Keratinocyte (primary cell): Measurements from ENCODE around the gene SORBS1. TPM values are rescaled to one million over a fixed set of nuclear protein-coding genes. Genes with fewer than 3 reads are reported as not detected.

Source experiments
- DNase-seq: peaks from one replicate; pipeline ENCODE4 v3.0.0-alpha.2; 2011; ENCODE audit warnings: low read depth, missing footprints, low spot score
- FAIRE-seq: peaks from 2 replicates; lab custom pipeline; 2011; peaks lifted over from hg19 to GRCh38; lab: Jason Lieb, UNC
- H2AFZ ChIP-seq: 2 replicates; pipeline ENCODE4 v1.6.0; 2012; ENCODE audit warnings: low read length, control low read depth, inconsistent platforms; ENCODE audit not compliant: control insufficient read depth
- H3K27ac ChIP-seq: 2 replicates; pipeline ENCODE4 v1.5.1; 2011; ENCODE audit warnings: low read length; ENCODE audit not compliant: control insufficient read depth, insufficient read depth
- H3K27me3 ChIP-seq: 3 replicates; pipeline ENCODE4 v1.6.0; 2011; ENCODE audit warnings: low read length; ENCODE audit not compliant: control insufficient read depth, insufficient read depth; ENCODE audit errors: extremely low read depth
- H3K36me3 ChIP-seq, 2 experiments: 2 replicates in 1 of 2; 3 replicates in 1 of 2; pipeline ENCODE4 v1.5.1; 2011; ENCODE audit warnings: low read length in 2 of 2, mild to moderate bottlenecking in 1 of 2; ENCODE audit not compliant: control insufficient read depth in 2 of 2, insufficient read depth in 2 of 2; ENCODE audit errors: extremely low read depth in 1 of 2
- H3K4me1 ChIP-seq: 3 replicates; pipeline ENCODE4 v1.5.1; 2011; ENCODE audit warnings: low read length; ENCODE audit not compliant: control insufficient read depth, insufficient read depth; ENCODE audit errors: extremely low read depth
- H3K4me2 ChIP-seq: 3 replicates; pipeline ENCODE4 v1.6.0; 2011; ENCODE audit warnings: low read depth, low read length; ENCODE audit not compliant: control insufficient read depth, insufficient read depth; ENCODE audit errors: extremely low read depth
- H3K4me3 ChIP-seq, 3 experiments: fragments of 200-600 bp in 1 of 3; sonication (generic) in 1 of 3; 2 replicates in 2 of 3; 3 replicates in 1 of 3; pipeline ENCODE4 v1.5.1; 2011 to 2016; ENCODE audit warnings: low read length in 3 of 3, mild to moderate bottlenecking in 3 of 3, control low read depth in 2 of 3, inconsistent platforms in 1 of 3, low read depth in 1 of 3, mixed read lengths in 1 of 3, mixed run types in 1 of 3, moderate library complexity in 1 of 3; ENCODE audit not compliant: control insufficient read depth in 2 of 3, insufficient read depth in 2 of 3; ENCODE audit errors: extremely low read depth in 1 of 3
- H3K79me2 ChIP-seq: 2 replicates; pipeline ENCODE4 v1.6.0; 2012; ENCODE audit warnings: low read length; ENCODE audit not compliant: control insufficient read depth, insufficient read depth
- H3K9ac ChIP-seq: 3 replicates; pipeline ENCODE4 v1.6.0; 2011; ENCODE audit warnings: low read length; ENCODE audit not compliant: control insufficient read depth, insufficient read depth; ENCODE audit errors: extremely low read depth
- H3K9me1 ChIP-seq: 3 replicates; pipeline ENCODE4 v1.6.0; 2011; ENCODE audit warnings: low read length; ENCODE audit not compliant: control insufficient read depth, insufficient read depth; ENCODE audit errors: extremely low read depth
- H3K9me3 ChIP-seq: 2 replicates; pipeline ENCODE4 v1.5.1; 2012; ENCODE audit warnings: low read depth, low read length; ENCODE audit not compliant: control insufficient read depth
- H4K20me1 ChIP-seq: 3 replicates; pipeline ENCODE4 v1.6.0; 2011; ENCODE audit warnings: low read length; ENCODE audit not compliant: control insufficient read depth, insufficient read depth; ENCODE audit errors: extremely low read depth
- EZH2 ChIP-seq: IDR thresholded peaks from one replicate; pipeline ENCODE4 v1.6.1; 2012; ENCODE audit warnings: inconsistent platforms, mild to moderate bottlenecking, low read length, moderate library complexity
- dilution Hi-C: fragments of 300-500 bp; cut with MboI; formaldehyde crosslinking; loops from one replicate; pipeline ENCODE4 v1.7.0; 2020; ENCODE audit warnings: low sequenced_read_pairs; ENCODE audit not compliant: extremely low pct_ligation_motif_present
- polyA plus RNA-seq, 5 experiments: library from polyadenylated mRNA; depleted of rRNA in 3 of 5; stranded (reverse) in 3 of 5; stranded (forward) in 1 of 5; unstranded in 1 of 5; fragments of >200 nt; gene quantifications; 1 replicate in 1 of 5; 2 replicates in 3 of 5; 3 replicates in 1 of 5; pipeline versions ENCODE4 v1.2.1 to v1.2.3, GENCODE V29; 2011 to 2012; ENCODE audit warnings: missing spikeins in 2 of 5, low read depth in 1 of 5, low replicate concordance in 1 of 5
- TF ChIP-seq, protein P1 (sequence below), 3 experiments: IDR thresholded peaks in 1 of 3; conservative IDR thresholded peaks in 1 of 3; optimal IDR thresholded peaks in 1 of 3; 2 replicates in 2 of 3; 3 replicates in 1 of 3; pipeline versions ENCODE3 to v1.5.1; 2011; ENCODE audit warnings: low read length in 3 of 3, mild to moderate bottlenecking in 3 of 3, moderate library complexity in 2 of 3, control low read depth in 1 of 3, inconsistent platforms in 1 of 3; ENCODE audit not compliant: insufficient read depth in 2 of 3; ENCODE audit errors: extremely low read depth in 1 of 3

Gene SORBS1
- polyA plus RNA-seq, 1 donor (not counting 4 experiments of a cell fraction or from before 2014, with no cell fraction given) = 0.42 TPM

- Histone ChIP-seq H3K36me3 (no peaks in the 10 kb centered on the region), H3K9me3 (no peaks in the 10 kb centered on the region), H3K4me3 (no peak overlapping the region), H3K27me3 (no peaks in the 10 kb centered on the region), H3K9me1 (no peaks in the 10 kb centered on the region), H3K4me2 (no peak overlapping the region), H3K79me2 (no peaks in the 10 kb centered on the region), H3K9ac (no peak overlapping the region), H4K20me1 (no peaks in the 10 kb centered on the region), H3K4me1 (no peaks in the 10 kb centered on the region), H2AFZ (no peak overlapping the region), H3K27ac (no peak overlapping the region)
- TF ChIP-seq, protein P1, sequence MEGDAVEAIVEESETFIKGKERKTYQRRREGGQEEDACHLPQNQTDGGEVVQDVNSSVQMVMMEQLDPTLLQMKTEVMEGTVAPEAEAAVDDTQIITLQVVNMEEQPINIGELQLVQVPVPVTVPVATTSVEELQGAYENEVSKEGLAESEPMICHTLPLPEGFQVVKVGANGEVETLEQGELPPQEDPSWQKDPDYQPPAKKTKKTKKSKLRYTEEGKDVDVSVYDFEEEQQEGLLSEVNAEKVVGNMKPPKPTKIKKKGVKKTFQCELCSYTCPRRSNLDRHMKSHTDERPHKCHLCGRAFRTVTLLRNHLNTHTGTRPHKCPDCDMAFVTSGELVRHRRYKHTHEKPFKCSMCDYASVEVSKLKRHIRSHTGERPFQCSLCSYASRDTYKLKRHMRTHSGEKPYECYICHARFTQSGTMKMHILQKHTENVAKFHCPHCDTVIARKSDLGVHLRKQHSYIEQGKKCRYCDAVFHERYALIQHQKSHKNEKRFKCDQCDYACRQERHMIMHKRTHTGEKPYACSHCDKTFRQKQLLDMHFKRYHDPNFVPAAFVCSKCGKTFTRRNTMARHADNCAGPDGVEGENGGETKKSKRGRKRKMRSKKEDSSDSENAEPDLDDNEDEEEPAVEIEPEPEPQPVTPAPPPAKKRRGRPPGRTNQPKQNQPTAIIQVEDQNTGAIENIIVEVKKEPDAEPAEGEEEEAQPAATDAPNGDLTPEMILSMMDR (optimal IDR thresholded peaks at IDR 0.05 in 1 of 3, IDR thresholded peaks at IDR 0.05 in 1 of 3, conservative IDR thresholded peaks at IDR 0.05 in 1 of 3; ENCODE audit: extremely low read depth in 1 of 3, insufficient read depth in 2 of 3, low read length in 3 of 3) = no peak
- TF ChIP-seq EZH2 = no peak
- DNase-seq (no peak), FAIRE-seq (no peak)
- dilution Hi-C loops = no loop called here
Observed at GRCh38 chr10:95579835-95580535, 18.8 kb upstream of the SORBS1 start.

- Histone ChIP-seq H3K27ac (no peak overlapping the region), H3K9ac (no peak overlapping the region), H3K4me3 (no peak overlapping the region), H3K9me3 (no peaks in the 10 kb centered on the region), H3K27me3 (no peaks in the 10 kb centered on the region), H3K4me1 (no peaks in the 10 kb centered on the region), H3K79me2 (no peaks in the 10 kb centered on the region), H3K4me2 (no peak overlapping the region), H3K36me3 (no peaks in the 10 kb centered on the region), H4K20me1 (no peaks in the 10 kb centered on the region), H2AFZ (no peak overlapping the region), H3K9me1 (no peaks in the 10 kb centered on the region)
- DNase-seq = no peak
- FAIRE-seq = no peak
- TF ChIP-seq EZH2 = no peak
- TF ChIP-seq, protein P1 (optimal IDR thresholded peaks at IDR 0.05 in 1 of 3, IDR thresholded peaks at IDR 0.05 in 1 of 3, conservative IDR thresholded peaks at IDR 0.05 in 1 of 3; ENCODE audit: extremely low read depth in 1 of 3, insufficient read depth in 2 of 3, low read length in 3 of 3) = no peak
- dilution Hi-C loops = no loop called here
Observed at GRCh38 chr10:95579292-95579691, 18.1 kb upstream of the SORBS1 start.
